ENCODE measurements around the gene SLC22A3. TPM values are rescaled to one million over a fixed set of nuclear protein-coding genes. Genes with fewer than 3 reads are reported as not detected.
A peak's percentile ranks its signal among the peaks of the same experiment; 100 is the strongest.
"Not testable (repeated sequence)": the region's sequence is repeated elsewhere in the genome, so short reads cannot be mapped to it uniquely, and the experiment has no call there.

SLC22A3 gene, protein sequence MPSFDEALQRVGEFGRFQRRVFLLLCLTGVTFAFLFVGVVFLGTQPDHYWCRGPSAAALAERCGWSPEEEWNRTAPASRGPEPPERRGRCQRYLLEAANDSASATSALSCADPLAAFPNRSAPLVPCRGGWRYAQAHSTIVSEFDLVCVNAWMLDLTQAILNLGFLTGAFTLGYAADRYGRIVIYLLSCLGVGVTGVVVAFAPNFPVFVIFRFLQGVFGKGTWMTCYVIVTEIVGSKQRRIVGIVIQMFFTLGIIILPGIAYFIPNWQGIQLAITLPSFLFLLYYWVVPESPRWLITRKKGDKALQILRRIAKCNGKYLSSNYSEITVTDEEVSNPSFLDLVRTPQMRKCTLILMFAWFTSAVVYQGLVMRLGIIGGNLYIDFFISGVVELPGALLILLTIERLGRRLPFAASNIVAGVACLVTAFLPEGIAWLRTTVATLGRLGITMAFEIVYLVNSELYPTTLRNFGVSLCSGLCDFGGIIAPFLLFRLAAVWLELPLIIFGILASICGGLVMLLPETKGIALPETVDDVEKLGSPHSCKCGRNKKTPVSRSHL
- total RNA-seq (2012; rRNA removed): under 0.01 TPM in 1 of 2 replicates, not detected in the other

DNA sequence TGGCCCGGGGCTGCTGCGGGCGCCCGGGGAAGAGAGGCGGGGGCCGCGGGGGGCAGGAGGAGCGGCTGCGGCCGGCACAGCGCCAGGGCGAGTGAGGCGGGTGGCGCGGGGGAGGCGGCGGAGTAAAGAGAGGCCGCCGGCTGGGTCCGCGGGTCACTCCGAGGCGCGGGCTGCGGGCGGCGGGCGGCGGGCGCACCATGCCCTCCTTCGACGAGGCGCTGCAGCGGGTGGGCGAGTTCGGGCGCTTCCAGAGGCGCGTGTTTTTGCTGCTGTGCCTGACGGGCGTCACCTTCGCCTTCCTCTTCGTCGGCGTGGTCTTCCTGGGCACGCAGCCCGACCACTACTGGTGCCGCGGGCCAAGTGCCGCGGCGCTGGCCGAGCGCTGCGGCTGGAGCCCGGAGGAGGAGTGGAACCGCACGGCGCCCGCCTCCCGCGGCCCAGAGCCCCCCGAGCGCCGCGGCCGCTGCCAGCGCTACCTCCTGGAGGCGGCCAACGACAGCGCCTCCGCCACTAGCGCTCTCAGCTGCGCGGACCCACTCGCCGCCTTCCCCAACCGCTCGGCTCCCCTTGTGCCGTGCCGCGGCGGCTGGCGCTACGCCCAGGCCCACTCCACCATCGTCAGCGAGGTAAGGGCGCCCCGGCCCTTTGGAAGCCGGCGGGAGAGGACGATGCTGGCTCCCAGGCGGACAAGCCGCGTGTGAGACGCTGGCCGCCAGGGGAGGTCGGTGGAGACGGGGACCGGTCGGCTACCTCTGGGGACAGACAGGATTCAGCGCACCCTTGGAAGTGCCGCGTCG lies at the start of gene SLC22A3:
Gene SLC22A3, plus strand, starts transcription at position 156 of the 797 bp plus-strand sequence. Its CDS starts 42 bp downstream, at position 198.
- Histone ChIP-seq H3K9ac (ENCODE audit: low read depth, low read length) (peak within 1 kb of the TSS; percentile 34), H3K4me3 (ENCODE audit: low read length) (peak within 1 kb of the TSS; percentile 73), H3K27me3 (ENCODE audit: control insufficient read depth, insufficient read depth, low read length) (peaks cover 21% of the 10 kb centered on the region), H3K4me2 (ENCODE audit: low read length) (peak within 1 kb of the TSS; percentile 82), H3K36me3 (ENCODE audit: insufficient read depth, low read length) (no peaks in the 10 kb centered on the region), H3K4me1 (ENCODE audit: control insufficient read depth, insufficient read depth, low read length) (peaks cover 9% of the 10 kb centered on the region), H3K9me3 (replicated peaks; ENCODE audit: low read length) (no peaks in the 10 kb centered on the region)

DNA sequence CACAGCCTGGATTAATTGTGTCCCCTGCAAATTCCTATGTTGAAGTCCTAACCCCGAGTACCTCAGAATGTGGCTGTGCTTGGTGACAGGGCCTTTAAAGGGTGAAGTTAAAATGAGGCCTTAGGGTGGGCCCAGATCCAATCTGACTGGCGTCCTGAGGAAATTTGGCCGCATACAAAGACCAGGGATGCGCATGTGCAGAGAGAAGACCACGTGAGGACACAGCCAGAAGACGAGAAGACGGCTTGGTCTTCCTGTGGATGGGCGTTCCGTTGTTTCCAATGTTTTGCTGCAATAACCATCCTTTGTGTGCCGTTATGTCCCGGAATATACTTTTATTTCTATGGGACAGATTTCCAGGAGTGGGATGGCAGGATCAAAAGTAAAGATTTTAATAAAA lies 48.6 kb upstream of the SLC22A3 start:
- H3K4me3 ChIP-seq (ENCODE audit: low read length): no peak overlapping the region
- H3K9ac ChIP-seq (ENCODE audit: low read depth, low read length): no peak overlapping the region

GRCh38 chr6:160300076-160300695 lies 48.0 kb upstream of the SLC22A3 start:
- peaks cover 14% of the 10 kb centered on the region for H3K4me1 ChIP-seq (ENCODE audit: control insufficient read depth, insufficient read depth, low read length)
- H3K4me2 ChIP-seq (ENCODE audit: low read length): no peak overlapping the region
- no peak overlapping the region for H3K4me3 ChIP-seq (ENCODE audit: low read length)
- H3K9me3 ChIP-seq (replicated peaks; ENCODE audit: low read length): no peaks in the 10 kb centered on the region
- H3K36me3 ChIP-seq (ENCODE audit: insufficient read depth, low read length): no peaks in the 10 kb centered on the region
- H3K27me3 ChIP-seq (ENCODE audit: control insufficient read depth, insufficient read depth, low read length): no peaks in the 10 kb centered on the region
- H3K9ac ChIP-seq (ENCODE audit: low read depth, low read length): no peak overlapping the region

More for the DNA sequence above, 48.6 kb upstream of the SLC22A3 start:
- Histone ChIP-seq H3K27me3 (ENCODE audit: control insufficient read depth, insufficient read depth, low read length) (no peaks in the 10 kb centered on the region), H3K9me3 (replicated peaks; ENCODE audit: low read length) (no peaks in the 10 kb centered on the region), H3K4me2 (ENCODE audit: low read length) (no peak overlapping the region), H3K36me3 (ENCODE audit: insufficient read depth, low read length) (no peaks in the 10 kb centered on the region), H3K4me1 (ENCODE audit: control insufficient read depth, insufficient read depth, low read length) (peaks cover 14% of the 10 kb centered on the region)

- Histone ChIP-seq H3K27me3 (ENCODE audit: control insufficient read depth, insufficient read depth, low read length) (no peaks in the 10 kb centered on the region), H3K36me3 (ENCODE audit: insufficient read depth, low read length) (no peaks in the 10 kb centered on the region), H3K9me3 (replicated peaks; ENCODE audit: low read length) (no peaks in the 10 kb centered on the region), H3K4me1 (ENCODE audit: control insufficient read depth, insufficient read depth, low read length) (peaks cover 14% of the 10 kb centered on the region), H3K4me3 (ENCODE audit: low read length) (no peak overlapping the region), H3K4me2 (ENCODE audit: low read length) (peak overlapping the region; percentile 15), H3K9ac (ENCODE audit: low read depth, low read length) (no peak overlapping the region)
Measured at GRCh38 chr6:160301339-160301738, 46.8 kb upstream of the SLC22A3 start.

- peaks cover 14% of the 10 kb centered on the region for H3K4me1 ChIP-seq (ENCODE audit: control insufficient read depth, insufficient read depth, low read length)
- H3K36me3 ChIP-seq (ENCODE audit: insufficient read depth, low read length); H3K9ac ChIP-seq (ENCODE audit: low read depth, low read length); H3K4me3 ChIP-seq (ENCODE audit: low read length); H3K4me2 ChIP-seq (ENCODE audit: low read length); H3K27me3 ChIP-seq (ENCODE audit: control insufficient read depth, insufficient read depth, low read length); H3K9me3 ChIP-seq (replicated peaks; ENCODE audit: low read length): not testable (repeated sequence)
Measured at GRCh38 chr6:160302431-160303082, 45.6 kb upstream of the SLC22A3 start.

DNA sequence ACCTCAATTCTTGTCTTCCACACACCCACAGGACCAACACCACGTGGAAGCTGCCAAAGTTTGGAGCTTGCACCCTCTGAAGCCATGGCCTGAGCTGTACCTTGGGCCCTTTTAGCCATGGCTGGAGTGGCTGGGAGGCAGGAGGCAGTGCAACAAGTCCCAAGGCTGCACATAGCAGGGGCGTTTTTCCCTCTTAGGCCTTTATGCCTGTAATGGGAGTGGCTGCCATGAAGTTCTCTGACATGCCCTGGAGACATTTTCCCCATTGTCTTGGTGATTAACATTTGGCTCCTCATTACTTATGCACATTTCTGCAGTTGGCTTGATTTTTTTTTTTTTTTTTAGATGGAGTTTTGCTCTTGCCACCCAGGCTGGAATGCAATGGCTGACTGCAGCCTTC lies 44.4 kb upstream of the SLC22A3 start:
- H3K4me3 ChIP-seq (ENCODE audit: low read length): no peak overlapping the region
- no peaks in the 10 kb centered on the region for H3K9me3 ChIP-seq (replicated peaks; ENCODE audit: low read length)
- H3K36me3 ChIP-seq (ENCODE audit: insufficient read depth, low read length): no peaks in the 10 kb centered on the region
- H3K27me3 ChIP-seq (ENCODE audit: control insufficient read depth, insufficient read depth, low read length): no peaks in the 10 kb centered on the region
- H3K9ac ChIP-seq (ENCODE audit: low read depth, low read length): no peak overlapping the region
- peaks cover 5% of the 10 kb centered on the region for H3K4me1 ChIP-seq (ENCODE audit: control insufficient read depth, insufficient read depth, low read length)
- no peak overlapping the region for H3K4me2 ChIP-seq (ENCODE audit: low read length)

GRCh38 chr6:160305926-160306713 lies 42.1 kb upstream of the SLC22A3 start:
- Histone ChIP-seq H3K4me1 (ENCODE audit: control insufficient read depth, insufficient read depth, low read length) (peaks cover 2% of the 10 kb centered on the region), H3K9ac (ENCODE audit: low read depth, low read length) (no peak overlapping the region), H3K9me3 (replicated peaks; ENCODE audit: low read length) (no peaks in the 10 kb centered on the region), H3K4me2 (ENCODE audit: low read length) (no peak overlapping the region), H3K4me3 (ENCODE audit: low read length) (no peak overlapping the region), H3K27me3 (ENCODE audit: control insufficient read depth, insufficient read depth, low read length) (no peaks in the 10 kb centered on the region), H3K36me3 (ENCODE audit: insufficient read depth, low read length) (no peaks in the 10 kb centered on the region)

DNA sequence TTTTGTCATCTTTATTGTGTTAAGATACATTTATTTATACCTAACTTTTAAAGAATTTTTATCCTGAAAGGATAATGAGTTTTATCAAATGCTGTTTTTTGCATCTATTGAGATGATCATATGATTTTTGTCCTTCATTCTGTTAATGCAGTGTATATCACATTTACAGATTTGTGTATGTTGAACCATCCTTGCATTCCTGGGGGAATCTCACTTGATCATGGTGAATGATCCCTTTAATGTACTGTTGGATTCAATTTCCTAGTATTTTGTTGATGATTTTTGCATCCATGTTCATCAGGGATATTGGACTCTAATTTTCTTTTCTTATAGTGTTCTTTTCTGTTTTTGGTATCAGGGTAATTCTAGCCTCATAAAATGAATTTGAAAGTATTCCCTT lies 38.5 kb upstream of the SLC22A3 start:
- Histone ChIP-seq H3K4me1 (ENCODE audit: control insufficient read depth, insufficient read depth, low read length) (no peaks in the 10 kb centered on the region), H3K9ac (ENCODE audit: low read depth, low read length) (no peak overlapping the region), H3K27me3 (ENCODE audit: control insufficient read depth, insufficient read depth, low read length) (no peaks in the 10 kb centered on the region), H3K4me3 (ENCODE audit: low read length) (no peak overlapping the region), H3K9me3 (replicated peaks; ENCODE audit: low read length) (no peaks in the 10 kb centered on the region), H3K4me2 (ENCODE audit: low read length) (no peak overlapping the region), H3K36me3 (ENCODE audit: insufficient read depth, low read length) (no peaks in the 10 kb centered on the region)

- no peaks in the 10 kb centered on the region for H3K9me3 ChIP-seq (replicated peaks; ENCODE audit: low read length)
- H3K9ac ChIP-seq (ENCODE audit: low read depth, low read length): no peak overlapping the region
- no peak overlapping the region for H3K4me2 ChIP-seq (ENCODE audit: low read length)
- H3K27me3 ChIP-seq (ENCODE audit: control insufficient read depth, insufficient read depth, low read length): no peaks in the 10 kb centered on the region
- H3K4me1 ChIP-seq (ENCODE audit: control insufficient read depth, insufficient read depth, low read length): no peaks in the 10 kb centered on the region
- no peak overlapping the region for H3K4me3 ChIP-seq (ENCODE audit: low read length)
- H3K36me3 ChIP-seq (ENCODE audit: insufficient read depth, low read length): no peaks in the 10 kb centered on the region
Measured at GRCh38 chr6:160312900-160313299, 35.3 kb upstream of the SLC22A3 start.

GRCh38 chr6:160315310-160315709 lies 32.9 kb upstream of the SLC22A3 start:
- Histone ChIP-seq H3K36me3 (ENCODE audit: insufficient read depth, low read length) (no peaks in the 10 kb centered on the region), H3K9me3 (replicated peaks; ENCODE audit: low read length) (no peaks in the 10 kb centered on the region), H3K4me1 (ENCODE audit: control insufficient read depth, insufficient read depth, low read length) (no peaks in the 10 kb centered on the region), H3K4me2 (ENCODE audit: low read length) (no peak overlapping the region), H3K9ac (ENCODE audit: low read depth, low read length) (no peak overlapping the region), H3K27me3 (ENCODE audit: control insufficient read depth, insufficient read depth, low read length) (no peaks in the 10 kb centered on the region), H3K4me3 (ENCODE audit: low read length) (no peak overlapping the region)
